Measurements from ENCODE around the gene SETD2.

- TF ChIP-seq POLR2A (IDR thresholded peaks at IDR 0.05): no peak
- TF ChIP-seq, protein P1, sequence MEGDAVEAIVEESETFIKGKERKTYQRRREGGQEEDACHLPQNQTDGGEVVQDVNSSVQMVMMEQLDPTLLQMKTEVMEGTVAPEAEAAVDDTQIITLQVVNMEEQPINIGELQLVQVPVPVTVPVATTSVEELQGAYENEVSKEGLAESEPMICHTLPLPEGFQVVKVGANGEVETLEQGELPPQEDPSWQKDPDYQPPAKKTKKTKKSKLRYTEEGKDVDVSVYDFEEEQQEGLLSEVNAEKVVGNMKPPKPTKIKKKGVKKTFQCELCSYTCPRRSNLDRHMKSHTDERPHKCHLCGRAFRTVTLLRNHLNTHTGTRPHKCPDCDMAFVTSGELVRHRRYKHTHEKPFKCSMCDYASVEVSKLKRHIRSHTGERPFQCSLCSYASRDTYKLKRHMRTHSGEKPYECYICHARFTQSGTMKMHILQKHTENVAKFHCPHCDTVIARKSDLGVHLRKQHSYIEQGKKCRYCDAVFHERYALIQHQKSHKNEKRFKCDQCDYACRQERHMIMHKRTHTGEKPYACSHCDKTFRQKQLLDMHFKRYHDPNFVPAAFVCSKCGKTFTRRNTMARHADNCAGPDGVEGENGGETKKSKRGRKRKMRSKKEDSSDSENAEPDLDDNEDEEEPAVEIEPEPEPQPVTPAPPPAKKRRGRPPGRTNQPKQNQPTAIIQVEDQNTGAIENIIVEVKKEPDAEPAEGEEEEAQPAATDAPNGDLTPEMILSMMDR (IDR thresholded peaks at IDR 0.05): no peak
These were observed 66.0 kb downstream of the SETD2 start for GRCh38 chr3:47097864-47098263.

Data from uterus (tissue), 2 donors.